ENCODE results near the gene MAPKAP1.
A peak's percentile ranks its signal among the peaks of the same experiment; 100 is the strongest.

Gene MAPKAP1

DNA sequence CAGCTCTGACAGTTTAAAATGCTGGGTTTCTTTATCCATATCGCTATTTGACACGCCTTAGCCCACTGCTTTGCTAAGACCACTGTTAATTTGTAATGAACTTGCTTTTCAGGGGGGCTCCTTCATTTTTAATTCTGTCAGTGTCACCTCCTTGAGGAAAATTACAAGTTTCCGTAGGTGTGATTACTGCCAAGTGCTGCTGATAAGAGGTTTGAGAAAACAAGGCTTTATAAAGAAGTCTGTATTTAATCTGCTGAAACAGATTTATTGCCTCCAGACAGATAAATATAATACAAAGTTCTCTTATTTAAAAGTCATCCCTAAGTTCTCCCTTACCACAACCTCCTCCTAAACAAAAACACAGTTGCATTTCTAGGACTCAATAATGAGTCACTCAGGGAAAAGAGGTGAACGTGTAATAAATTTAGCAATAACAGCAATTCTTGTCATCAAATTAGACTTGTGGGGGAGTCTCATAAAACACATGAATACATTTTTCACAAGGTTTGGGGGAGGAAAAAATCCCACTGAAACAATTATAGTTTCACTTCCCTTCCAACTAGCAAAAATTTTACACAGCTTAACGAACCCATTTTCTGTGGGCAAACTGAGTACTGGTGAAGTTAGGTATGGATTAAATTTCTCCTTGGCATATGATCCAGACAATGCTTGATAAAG lies 72.8 kb downstream of the MAPKAP1 start:
- TF ChIP-seq, protein P1, sequence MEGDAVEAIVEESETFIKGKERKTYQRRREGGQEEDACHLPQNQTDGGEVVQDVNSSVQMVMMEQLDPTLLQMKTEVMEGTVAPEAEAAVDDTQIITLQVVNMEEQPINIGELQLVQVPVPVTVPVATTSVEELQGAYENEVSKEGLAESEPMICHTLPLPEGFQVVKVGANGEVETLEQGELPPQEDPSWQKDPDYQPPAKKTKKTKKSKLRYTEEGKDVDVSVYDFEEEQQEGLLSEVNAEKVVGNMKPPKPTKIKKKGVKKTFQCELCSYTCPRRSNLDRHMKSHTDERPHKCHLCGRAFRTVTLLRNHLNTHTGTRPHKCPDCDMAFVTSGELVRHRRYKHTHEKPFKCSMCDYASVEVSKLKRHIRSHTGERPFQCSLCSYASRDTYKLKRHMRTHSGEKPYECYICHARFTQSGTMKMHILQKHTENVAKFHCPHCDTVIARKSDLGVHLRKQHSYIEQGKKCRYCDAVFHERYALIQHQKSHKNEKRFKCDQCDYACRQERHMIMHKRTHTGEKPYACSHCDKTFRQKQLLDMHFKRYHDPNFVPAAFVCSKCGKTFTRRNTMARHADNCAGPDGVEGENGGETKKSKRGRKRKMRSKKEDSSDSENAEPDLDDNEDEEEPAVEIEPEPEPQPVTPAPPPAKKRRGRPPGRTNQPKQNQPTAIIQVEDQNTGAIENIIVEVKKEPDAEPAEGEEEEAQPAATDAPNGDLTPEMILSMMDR (IDR thresholded peaks at IDR 0.05), result no peak

DNA sequence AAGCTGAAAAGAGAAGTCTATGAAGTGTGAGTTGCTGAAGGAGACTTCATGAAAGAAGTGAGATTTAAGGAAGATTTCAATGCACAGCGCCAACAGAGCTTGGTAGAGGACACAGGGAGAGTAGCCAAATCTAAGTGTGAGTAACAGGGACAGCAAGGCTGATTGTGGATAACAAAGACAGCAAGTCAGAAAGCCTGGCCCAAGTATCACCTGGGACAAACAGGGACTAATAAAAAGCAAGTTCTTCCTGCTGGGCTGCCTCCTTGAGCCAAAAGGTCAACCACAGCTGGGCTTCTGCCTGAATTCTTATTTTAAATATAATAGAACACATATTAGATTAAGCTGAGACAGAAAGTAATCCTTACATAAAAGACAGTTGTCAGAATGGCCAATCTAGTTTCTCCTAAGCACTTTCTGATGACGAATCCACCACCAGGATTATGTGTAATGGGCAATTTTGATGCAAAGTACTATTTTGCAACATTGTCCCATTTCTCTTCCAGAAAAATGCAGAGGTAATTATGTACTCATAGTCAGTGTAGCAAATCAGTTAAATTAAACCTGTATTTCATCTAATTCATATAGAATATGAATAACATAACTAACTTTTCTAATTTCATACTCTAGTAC lies 73.8 kb downstream of the MAPKAP1 start:
- TF ChIP-seq, protein P1 (IDR thresholded peaks at IDR 0.05), result no peak

GRCh38 chr9:125632321-125633115 lies 74.5 kb downstream of the MAPKAP1 start:
- TF ChIP-seq, protein P1 (IDR thresholded peaks at IDR 0.05), result no peak

DNA sequence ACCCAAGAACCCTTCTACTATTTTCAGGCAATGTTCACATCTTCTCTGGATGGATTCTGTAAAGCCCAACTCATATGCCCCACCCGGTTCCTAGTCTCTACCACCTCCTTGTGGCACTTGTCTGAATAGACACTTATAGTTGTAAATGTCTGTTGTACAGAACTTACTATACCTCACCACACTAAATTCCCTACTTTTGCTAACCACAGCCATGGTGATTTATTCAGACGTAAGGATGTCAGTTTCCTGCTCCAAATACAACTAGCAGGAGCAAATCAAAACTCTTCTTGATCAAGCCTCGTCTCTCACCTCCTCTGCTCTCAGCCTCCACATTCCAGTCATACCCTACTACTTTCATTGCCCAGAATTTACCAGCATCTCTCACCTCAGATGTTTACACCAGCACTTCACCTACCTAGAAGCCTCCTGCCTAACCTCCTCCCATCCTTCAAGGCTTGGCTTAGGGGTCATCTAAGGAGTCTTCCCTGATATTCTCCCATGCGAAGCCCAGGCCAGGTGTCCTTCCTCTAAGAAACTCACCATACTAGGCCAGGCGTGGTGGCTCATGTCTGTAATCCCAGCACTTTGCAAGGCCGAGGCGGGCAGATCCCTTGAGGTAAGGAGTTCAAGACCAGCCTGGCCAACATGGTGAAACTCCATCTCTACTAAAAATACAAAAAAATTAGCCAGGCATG lies 75.5 kb downstream of the MAPKAP1 start:
- TF ChIP-seq, protein P1 (IDR thresholded peaks at IDR 0.05), result peak; percentile 58; the same call in 1 of the 2 replicates

DNA sequence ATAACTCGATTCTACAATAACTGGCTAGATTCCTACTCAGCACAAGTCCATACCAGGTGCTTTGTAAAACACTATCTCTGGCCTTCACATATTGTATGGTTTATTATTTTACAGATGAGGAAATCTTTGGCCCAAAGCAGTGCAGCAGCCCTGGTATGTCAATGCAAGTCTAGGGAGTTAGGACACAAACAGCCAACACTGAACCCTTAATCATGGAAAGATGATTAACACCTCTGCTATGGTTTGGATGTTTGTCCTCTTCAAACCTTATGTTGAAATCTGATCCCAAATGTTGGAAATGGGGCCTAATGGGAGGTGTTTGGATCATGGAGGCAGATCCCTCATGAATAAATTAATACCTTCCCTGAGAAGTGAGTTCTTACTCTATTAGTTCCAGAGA lies 76.6 kb downstream of the MAPKAP1 start:
- TF ChIP-seq, protein P1 (IDR thresholded peaks at IDR 0.05), result no peak

GRCh38 chr9:125629446-125629845 lies 77.6 kb downstream of the MAPKAP1 start:
- TF ChIP-seq, protein P1 (IDR thresholded peaks at IDR 0.05), result no peak

GRCh38 chr9:125626187-125626586 lies 80.8 kb downstream of the MAPKAP1 start:
- TF ChIP-seq, protein P1 (IDR thresholded peaks at IDR 0.05), result no peak
